ENCODE measurements around the gene MAPK8. TPM values are rescaled to one million over a fixed set of nuclear protein-coding genes. Genes with fewer than 3 reads are reported as not detected.

MAPK8 gene
- 10 to 100 TPM; 31.5 to 35.5 (median 34.1) TPM for total RNA-seq
- polyA plus RNA-seq = 9.4 TPM
- long read RNA-seq, donor 1, partial matches to known transcripts = 0 of 3 reads
- long read RNA-seq, donor 1, other reads (novel, unspliced or antisense) = 3 of 3 reads
- long read RNA-seq, donor 2 = 0 reads
- long read RNA-seq, donor 3, partial matches to known transcripts = 0 of 3 reads
- long read RNA-seq, donor 3, other reads (novel, unspliced or antisense) = 3 of 3 reads
- long read RNA-seq, donor 4 = 0 reads

DNA sequence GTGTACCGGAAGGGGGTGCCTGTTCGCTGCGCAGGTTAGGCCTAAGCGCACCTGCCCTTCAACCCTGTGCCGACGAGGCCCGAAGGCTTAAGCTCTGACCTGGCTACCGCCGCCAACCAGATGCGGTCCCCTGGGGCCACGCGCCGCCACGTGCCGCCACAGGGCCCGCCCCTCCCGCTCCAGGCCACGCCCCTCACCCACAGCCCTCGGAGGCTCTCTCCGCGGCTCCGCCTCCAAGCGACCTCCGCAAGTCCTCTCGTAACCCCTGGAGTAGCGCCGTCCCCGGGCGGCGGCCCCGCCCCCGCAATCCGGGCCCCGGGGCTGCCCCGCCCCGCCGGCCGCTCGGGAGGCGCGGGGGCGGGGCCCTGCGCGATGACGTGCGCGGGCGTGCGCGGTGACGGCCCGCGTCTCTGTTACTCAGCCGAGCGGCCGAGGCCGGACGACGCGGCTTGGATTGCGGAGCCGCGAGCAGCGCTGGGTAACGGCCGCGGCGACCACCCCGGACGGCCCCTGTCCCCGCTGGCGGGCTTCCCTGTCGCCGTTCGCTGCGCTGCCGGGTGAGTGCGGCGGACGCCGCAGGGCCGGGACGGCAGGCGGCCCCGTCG, at the start of gene MAPK8:
MAPK8 (plus strand) TSS at position 413 of the 605 bp plus-strand sequence. CDS start 94,984 bp downstream, outside the sequence.
- H3K4me1 ChIP-seq (ENCODE audit: control insufficient read depth, insufficient read depth, low read length) = peaks cover 2% of the 10 kb centered on the region
- intact Hi-C loops (cut with DNase I) = no loop called here
- H3K9me3 ChIP-seq (ENCODE audit: control insufficient read depth, low read length) = no peaks in the 10 kb centered on the region
- DNase-seq = peak; percentile 94 to 98 (median 97)
- under 1% methylated on average over 86 of the region's 86 CpGs for WGBS
- ATAC-seq = peak; percentile 96 to 97
- no peaks in the 10 kb centered on the region for H3K27me3 ChIP-seq (ENCODE audit: control insufficient read depth, insufficient read depth)
- peak within 1 kb of the TSS; percentile 84 for H3K4me3 ChIP-seq (ENCODE audit: low read length)
- peak within 1 kb of the TSS; percentile 86 for H3K27ac ChIP-seq (ENCODE audit: low read length)

DNA sequence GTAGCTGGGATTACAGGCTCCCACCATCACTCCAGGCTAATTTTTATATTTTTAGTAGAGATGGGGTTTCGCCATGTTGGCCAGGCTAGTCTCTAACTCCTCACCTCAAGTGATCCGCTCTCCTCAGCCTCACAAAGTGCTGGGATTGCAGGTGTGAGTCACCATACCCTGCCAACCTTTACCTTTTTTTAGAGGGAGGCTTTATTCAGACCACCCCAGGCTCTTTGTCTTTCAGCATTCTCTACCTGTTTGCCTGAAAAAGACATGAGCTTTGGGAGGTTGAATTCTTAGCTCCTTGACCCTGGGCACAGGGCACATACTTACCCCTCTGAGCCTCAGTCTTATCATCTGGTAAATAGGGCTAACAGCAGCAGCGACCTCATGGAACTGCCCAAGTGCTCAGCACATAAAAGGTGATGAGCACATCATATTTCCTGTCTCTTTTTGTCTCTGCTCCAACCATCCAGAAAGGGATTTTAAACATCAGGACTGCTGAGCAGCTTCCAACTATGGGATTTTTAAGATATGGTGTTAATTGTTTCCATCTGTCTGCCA, 49.0 kb upstream of the MAPK8 start:
- intact Hi-C loops (cut with DNase I) = no loop called here
- WGBS = 78% methylated on average over 3 of the region's 3 CpGs
- DNase-seq = no peak
- H3K4me3 ChIP-seq (ENCODE audit: low read length) = no peak overlapping the region
- no peak for ATAC-seq
- H3K27ac ChIP-seq (ENCODE audit: low read length) = peak overlapping the region; percentile 17
- H3K9me3 ChIP-seq (ENCODE audit: control insufficient read depth, low read length) = no peaks in the 10 kb centered on the region
- H3K27me3 ChIP-seq (ENCODE audit: control insufficient read depth, insufficient read depth) = no peaks in the 10 kb centered on the region
- no peaks in the 10 kb centered on the region for H3K4me1 ChIP-seq (ENCODE audit: control insufficient read depth, insufficient read depth, low read length)

DNA sequence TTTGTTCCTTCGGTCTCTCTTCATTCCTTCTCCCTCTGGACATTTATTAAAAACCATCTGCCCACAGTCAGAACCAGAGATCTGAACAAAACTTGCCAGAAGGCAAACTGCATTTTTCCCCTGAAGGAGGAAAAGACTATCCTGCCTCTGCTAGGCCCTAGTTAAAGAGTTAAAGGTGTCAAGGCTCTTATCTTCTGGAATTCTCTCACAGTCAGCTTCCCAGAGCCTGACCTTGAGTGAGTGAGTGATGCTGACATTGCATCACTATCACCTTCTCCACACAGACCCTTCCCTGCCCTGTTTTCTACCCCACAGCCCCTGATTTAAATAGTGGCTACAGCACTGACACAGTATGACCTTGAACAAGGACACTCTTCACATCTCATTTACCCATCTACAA, 48.4 kb upstream of the MAPK8 start:
- intact Hi-C loops (cut with DNase I) = no loop called here
- Histone ChIP-seq H3K4me3 (ENCODE audit: low read length) (no peak overlapping the region), H3K27ac (ENCODE audit: low read length) (peak overlapping the region; percentile 17), H3K27me3 (ENCODE audit: control insufficient read depth, insufficient read depth) (no peaks in the 10 kb centered on the region), H3K4me1 (ENCODE audit: control insufficient read depth, insufficient read depth, low read length) (no peaks in the 10 kb centered on the region), H3K9me3 (ENCODE audit: control insufficient read depth, low read length) (no peaks in the 10 kb centered on the region)
- ATAC-seq (peak; percentile 47 to 56), DNase-seq (no peak)
- WGBS = 55% methylated on average over 1 of the region's 1 CpG

DNA sequence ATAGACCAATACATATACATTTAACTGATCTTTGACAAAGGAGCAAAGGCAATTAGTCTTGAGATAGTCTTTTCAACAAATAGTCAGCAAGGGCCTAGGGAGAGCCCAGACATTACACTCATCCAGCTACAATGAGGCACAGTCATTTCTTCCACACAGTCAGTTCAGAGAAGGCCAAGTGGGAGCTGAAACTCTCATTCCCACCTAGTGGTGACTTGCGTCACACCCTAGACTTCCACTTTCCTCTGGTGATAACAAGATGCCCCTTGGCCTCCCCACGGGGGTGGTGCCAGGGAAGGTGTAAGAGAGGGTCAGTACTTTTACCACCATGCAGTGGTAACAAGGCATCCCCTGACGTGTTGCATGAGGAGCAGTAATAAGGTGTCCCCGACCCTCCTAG, 39.9 kb upstream of the MAPK8 start:
- no peak overlapping the region for H3K4me3 ChIP-seq (ENCODE audit: low read length)
- no peak overlapping the region for H3K27ac ChIP-seq (ENCODE audit: low read length)
- WGBS = 50% methylated on average over 4 of the region's 4 CpGs
- no peaks in the 10 kb centered on the region for H3K27me3 ChIP-seq (ENCODE audit: control insufficient read depth, insufficient read depth)
- H3K9me3 ChIP-seq (ENCODE audit: control insufficient read depth, low read length) = no peaks in the 10 kb centered on the region
- intact Hi-C loops (cut with DNase I) = no loop called here
- DNase-seq (peak in 1 of 3 donors; percentile 32), ATAC-seq (peak in 1 of 2 donors; percentile 76)
- no peaks in the 10 kb centered on the region for H3K4me1 ChIP-seq (ENCODE audit: control insufficient read depth, insufficient read depth, low read length)

DNA sequence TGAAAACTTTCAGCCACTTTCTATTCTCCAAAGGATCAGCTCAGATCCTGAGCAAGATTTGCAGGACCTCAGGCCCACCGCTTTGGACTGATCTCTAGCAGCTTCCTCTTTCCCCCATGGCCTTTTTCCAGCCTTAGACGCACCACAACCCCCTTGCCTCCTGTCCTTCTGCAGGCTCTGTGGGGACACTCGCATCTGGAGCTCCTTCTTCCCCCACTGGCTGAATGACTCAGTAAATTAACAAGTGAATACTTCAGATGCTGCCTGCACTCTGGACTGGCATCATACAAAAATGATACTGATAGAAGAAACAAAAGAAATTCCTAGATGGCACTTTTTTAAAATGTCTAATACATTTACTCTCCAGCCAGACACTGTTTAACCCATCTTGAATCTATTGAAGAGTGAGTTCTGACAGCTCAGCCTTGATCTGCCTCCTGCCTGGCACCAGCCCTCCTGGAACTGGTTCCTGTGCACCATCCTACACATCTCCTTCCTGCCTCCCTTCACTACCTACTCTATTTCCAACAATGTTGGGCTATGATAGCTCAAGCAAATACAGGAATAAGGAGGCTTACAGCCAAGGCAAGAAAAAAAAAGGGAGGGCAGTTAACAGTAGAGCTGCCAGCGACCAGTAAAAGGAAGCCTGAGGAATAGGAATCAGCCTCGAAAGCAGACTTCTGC, 35.3 kb upstream of the MAPK8 start:
- Histone ChIP-seq H3K4me1 (ENCODE audit: control insufficient read depth, insufficient read depth, low read length) (no peaks in the 10 kb centered on the region), H3K27ac (ENCODE audit: low read length) (no peak overlapping the region), H3K9me3 (ENCODE audit: control insufficient read depth, low read length) (no peaks in the 10 kb centered on the region), H3K4me3 (ENCODE audit: low read length) (no peak overlapping the region), H3K27me3 (ENCODE audit: control insufficient read depth, insufficient read depth) (no peaks in the 10 kb centered on the region)
- DNase-seq = no peak
- ATAC-seq = peak; percentile 19 to 24
- 37% methylated on average over 5 of the region's 5 CpGs for WGBS
- intact Hi-C loops (cut with DNase I) = no loop called here

DNA sequence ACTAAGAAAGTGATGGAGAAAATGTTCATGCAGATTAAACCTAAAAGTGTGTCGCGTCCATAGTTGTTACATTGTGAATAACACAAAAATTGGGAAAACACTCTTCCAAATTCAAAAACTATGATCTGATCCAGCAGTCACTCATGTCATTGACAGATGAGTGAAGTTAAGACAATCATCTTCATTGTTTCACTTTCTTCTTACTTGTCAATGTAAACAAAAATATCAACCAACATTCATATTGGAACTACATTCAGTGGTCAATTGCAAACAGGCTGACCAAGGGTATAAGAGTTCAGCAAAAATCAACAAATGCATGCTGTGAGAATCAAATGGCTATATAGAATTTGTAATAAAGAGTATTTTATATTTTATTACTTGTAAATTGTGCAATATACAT, 33.8 kb upstream of the MAPK8 start:
- 96% methylated on average over 2 of the region's 2 CpGs for WGBS
- no peak for DNase-seq
- Histone ChIP-seq H3K27me3 (ENCODE audit: control insufficient read depth, insufficient read depth) (no peaks in the 10 kb centered on the region), H3K27ac (ENCODE audit: low read length) (no peak overlapping the region), H3K4me1 (ENCODE audit: control insufficient read depth, insufficient read depth, low read length) (no peaks in the 10 kb centered on the region), H3K9me3 (ENCODE audit: control insufficient read depth, low read length) (no peaks in the 10 kb centered on the region), H3K4me3 (ENCODE audit: low read length) (no peak overlapping the region)
- ATAC-seq = no peak
- intact Hi-C loops (cut with DNase I) = no loop called here

DNA sequence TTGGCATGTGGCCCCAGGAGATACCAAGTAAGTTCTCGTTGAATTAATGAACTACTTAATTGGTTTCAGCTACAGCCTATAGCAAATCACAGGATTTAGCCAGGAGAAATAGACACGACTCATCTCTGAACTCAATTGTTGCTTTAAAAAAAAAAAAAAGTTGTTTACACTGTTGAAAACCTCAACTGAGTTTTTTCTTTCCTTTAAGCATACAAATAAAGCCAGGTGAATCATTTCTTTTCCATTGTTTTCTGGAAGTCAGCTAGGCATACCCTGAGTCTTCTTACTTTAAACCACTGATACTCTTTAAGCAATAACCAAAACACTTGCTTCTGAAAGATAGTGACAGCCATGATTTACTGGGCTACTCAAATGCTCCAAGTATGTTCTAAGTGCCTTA, 32.7 kb upstream of the MAPK8 start:
- no peak overlapping the region for H3K27ac ChIP-seq (ENCODE audit: low read length)
- H3K9me3 ChIP-seq (ENCODE audit: control insufficient read depth, low read length) = no peaks in the 10 kb centered on the region
- no peak for ATAC-seq
- H3K4me3 ChIP-seq (ENCODE audit: low read length) = no peak overlapping the region
- no peaks in the 10 kb centered on the region for H3K27me3 ChIP-seq (ENCODE audit: control insufficient read depth, insufficient read depth)
- 72% methylated on average over 2 of the region's 2 CpGs for WGBS
- no peaks in the 10 kb centered on the region for H3K4me1 ChIP-seq (ENCODE audit: control insufficient read depth, insufficient read depth, low read length)
- no peak for DNase-seq
- intact Hi-C loops (cut with DNase I) = no loop called here

DNA sequence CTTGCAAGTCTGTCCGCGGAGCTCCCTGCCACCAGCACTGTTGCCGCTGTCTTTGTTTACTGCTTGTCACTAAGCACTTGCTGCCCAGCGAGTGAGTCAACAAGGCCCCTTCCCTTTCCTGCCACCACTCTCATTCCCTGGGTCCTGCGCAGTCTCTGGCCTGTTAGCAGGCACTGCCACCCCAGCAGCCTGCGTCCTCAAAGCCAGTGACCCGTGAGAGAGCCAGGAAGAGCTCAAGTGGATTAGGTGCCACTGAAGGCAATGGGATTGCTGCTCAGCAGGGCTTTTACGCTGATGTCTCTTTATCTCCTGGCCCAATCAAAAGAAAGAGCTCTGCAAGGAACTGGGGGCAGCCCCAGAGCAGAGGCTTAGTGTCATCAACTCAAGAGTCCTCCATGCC, 31.8 kb upstream of the MAPK8 start, which contains the start of gene FRMPD2:
FRMPD2 (minus strand) TSS at position 61 of the 400 bp plus-strand sequence. CDS start 129 bp downstream, outside the sequence.
- whole genome bisulfite sequencing = 57% methylated on average over 8 of the region's 8 CpGs
- no peak within 1 kb of the TSS for H3K4me3 ChIP-seq (ENCODE audit: low read length)
- H3K9me3 ChIP-seq (ENCODE audit: control insufficient read depth, low read length) = no peaks in the 10 kb centered on the region
- H3K27me3 ChIP-seq (ENCODE audit: control insufficient read depth, insufficient read depth) = no peaks in the 10 kb centered on the region
- peak in 1 of 3 donors; percentile 55 for DNase-seq
- intact Hi-C loops (cut with DNase I) = no loop called here
- H3K4me1 ChIP-seq (ENCODE audit: control insufficient read depth, insufficient read depth, low read length) = no peaks in the 10 kb centered on the region
- peak; percentile 73 to 90 for ATAC-seq
- peak within 1 kb of the TSS; percentile 75 for H3K27ac ChIP-seq (ENCODE audit: low read length)

DNA sequence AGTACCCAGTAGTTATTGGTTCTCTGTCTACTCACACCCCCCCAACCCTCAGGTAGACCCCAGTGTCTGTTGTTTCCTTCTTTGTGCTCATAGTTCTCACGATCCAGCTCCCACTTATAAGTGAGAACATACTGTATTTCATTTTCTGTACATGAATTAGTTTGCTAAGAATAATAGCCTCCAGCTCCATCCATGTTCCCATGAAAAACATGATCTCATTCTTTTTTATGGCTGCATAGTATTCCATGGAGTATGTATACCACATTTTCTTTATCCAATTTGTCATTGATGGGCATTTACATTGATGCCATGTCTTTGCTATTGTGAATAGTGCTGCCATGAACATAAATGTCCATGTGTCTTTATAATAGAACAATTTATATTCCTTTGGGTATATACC, 29.4 kb upstream of the MAPK8 start:
- H3K27ac ChIP-seq (ENCODE audit: low read length) = no peak overlapping the region
- ATAC-seq = no peak
- no peaks in the 10 kb centered on the region for H3K27me3 ChIP-seq (ENCODE audit: control insufficient read depth, insufficient read depth)
- intact Hi-C loops (cut with DNase I) = no loop called here
- no peaks in the 10 kb centered on the region for H3K9me3 ChIP-seq (ENCODE audit: control insufficient read depth, low read length)
- WGBS = 88% methylated on average over 1 of the region's 1 CpG
- no peaks in the 10 kb centered on the region for H3K4me1 ChIP-seq (ENCODE audit: control insufficient read depth, insufficient read depth, low read length)
- no peak overlapping the region for H3K4me3 ChIP-seq (ENCODE audit: low read length)
- no peak for DNase-seq

DNA sequence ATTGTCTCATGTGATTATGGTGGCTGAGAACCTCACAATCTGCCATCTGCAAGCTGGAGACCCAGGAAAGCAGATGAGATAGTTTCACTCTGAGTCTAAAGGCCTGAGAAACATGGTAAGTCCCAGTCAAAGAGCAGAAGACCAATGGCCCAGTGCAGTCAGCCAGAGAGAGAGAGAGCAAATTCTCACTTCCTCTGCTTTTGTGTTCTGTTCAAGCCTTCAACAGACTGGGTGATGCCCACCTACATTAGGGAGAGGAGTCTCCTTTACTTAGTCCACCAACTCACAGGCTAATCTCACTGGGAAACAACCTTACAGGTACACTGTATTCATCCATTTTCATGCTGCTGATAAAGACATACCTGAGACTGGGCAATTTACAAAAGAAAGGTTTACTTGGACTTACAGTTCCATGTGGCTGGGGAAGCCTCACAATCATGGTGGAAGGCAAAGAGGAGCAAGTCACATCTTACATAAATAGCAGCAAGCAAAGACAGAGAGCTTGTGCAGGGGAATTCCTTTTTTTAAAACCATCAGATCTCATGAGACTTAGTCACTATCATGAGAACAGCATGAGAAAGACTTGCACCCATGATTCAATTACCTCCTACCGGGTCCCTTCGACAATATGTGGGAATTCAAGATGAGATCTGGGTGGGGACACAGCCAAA, 27.3 kb upstream of the MAPK8 start:
- Histone ChIP-seq H3K27me3 (ENCODE audit: control insufficient read depth, insufficient read depth) (no peaks in the 10 kb centered on the region), H3K4me3 (ENCODE audit: low read length) (no peak overlapping the region), H3K27ac (ENCODE audit: low read length) (no peak overlapping the region), H3K9me3 (ENCODE audit: control insufficient read depth, low read length) (peaks cover 3% of the 10 kb centered on the region), H3K4me1 (ENCODE audit: control insufficient read depth, insufficient read depth, low read length) (no peaks in the 10 kb centered on the region)
- ATAC-seq = no peak
- WGBS = 84% methylated on average over 2 of the region's 2 CpGs
- intact Hi-C loops (cut with DNase I) = no loop called here
- no peak for DNase-seq
